ENCODE measurements around the gene HS6ST1.
"Not testable (repeated sequence)": the region's sequence is repeated elsewhere in the genome, so short reads cannot be mapped to it uniquely, and the experiment has no call there.

The HS6ST1 gene

DNA sequence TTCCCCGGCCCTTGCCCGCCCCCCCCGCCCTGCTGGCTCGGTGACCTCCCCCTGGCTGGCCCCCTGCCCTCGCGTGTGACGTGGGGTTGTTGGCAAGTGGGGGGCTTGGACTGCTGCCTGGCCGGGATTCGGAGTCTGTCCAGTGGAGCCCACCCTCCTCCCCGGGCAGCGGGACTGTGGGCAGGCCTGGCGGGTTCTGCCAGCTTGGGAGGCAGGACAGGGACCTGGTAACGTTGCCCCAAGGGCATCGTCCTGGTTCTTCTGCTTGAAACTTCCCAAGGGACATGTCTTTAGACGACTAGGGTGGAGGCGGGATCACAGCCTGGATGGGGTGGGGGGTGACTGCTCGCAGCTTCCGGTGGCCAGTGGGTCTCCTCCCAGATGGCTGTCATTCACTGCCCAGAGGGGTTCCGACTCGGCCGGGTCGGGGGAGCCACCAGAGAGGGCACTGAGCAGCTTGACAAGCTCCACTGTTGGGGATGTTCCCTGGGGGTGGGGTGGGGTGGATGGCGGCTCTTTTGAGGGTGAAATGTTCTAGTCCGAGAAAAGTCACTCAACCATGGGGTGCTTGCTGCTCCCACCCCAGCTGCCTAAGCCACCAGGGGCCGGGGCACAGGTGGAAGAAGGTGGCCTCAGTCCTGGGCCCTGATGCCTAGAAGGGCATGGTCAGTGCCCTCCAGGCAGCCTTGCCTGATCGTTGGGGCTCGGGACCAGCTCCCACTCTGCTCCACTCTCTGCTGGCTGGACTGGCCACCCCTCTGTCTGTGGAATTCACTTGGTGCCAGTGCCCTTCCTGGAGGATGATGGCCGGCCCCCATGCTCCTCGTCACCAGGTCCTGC lies 4.3 kb upstream of the HS6ST1 start:
- peak in 3 of 56 donors; percentile 29 to 46 (median 32) for DNase-seq

GRCh38 chr2:128321784-128322714 lies 3.4 kb upstream of the HS6ST1 start:
- peak in 52 of 56 donors; percentile 40 to 90 (median 74) for DNase-seq

DNA sequence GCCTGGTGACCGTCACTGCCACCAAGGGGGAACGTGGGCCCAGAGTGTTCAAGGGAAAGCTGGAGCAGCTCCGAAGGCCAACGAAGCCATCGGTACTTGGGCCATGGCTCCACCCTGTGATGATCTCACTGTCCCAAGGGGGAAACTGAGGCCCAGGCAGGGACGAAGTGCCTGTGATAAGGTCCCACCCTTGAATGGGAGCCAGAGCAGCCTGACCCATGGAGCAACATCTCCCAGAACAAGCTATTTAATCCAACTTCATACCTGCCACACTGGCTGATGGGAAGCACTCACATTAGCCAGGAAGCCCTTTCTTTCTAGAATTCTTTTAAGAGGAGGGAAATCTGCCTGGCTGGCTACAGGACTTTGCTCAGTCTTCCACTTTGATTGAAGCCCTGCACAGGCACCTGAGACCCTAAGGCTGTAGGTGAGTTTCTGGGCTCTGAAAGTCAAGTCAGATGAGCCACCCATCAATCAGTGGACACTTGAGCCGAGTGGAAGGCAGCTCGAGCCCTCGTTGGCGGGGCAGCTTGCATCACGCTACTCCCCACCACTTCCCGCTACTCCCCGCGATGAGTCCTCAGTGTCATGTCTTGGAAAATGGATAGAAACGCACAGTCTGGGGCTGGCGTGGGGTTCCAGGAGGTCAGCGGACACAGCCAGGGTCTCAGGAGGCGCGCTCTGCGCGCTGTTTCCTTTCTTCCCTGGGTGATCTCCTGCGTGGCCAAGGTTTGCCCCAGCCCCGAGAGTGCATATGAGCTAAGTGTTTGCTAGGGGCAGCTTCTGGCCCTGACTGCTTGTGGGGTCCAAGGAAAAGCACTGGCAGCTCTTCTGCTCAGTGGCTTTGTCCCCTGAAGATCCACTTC lies 2.5 kb upstream of the HS6ST1 start:
- DNase-seq = no peak

GRCh38 chr2:128320192-128320905 lies 1.7 kb upstream of the HS6ST1 start:
- DNase-seq = no peak

DNA sequence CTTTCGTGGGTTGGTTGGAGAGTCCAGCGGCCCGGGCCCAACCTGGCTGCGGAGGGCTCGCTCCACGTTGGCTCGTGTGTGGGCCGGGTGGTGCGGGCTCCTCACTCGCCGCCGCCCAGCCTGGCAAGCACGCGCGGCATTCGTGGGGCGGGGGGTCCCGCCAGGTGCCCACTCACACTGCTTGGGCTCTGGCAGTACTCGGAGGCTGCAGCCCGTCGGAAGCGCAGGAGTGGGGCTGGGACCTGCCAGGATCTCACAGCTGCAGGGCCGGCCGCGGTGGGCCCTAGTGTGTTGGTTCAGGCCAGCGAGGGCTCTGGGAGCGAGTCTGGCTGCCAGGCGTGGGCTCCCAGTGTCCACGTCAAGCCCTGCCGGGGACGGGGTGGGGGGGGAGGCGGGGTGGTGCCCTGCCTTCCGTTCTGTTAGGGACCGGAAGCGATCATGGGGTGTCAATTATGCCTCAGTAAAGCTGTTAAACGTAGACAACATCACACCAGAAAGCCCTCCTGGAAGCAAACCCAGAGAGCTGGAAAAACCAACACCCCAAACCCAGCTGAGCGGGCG lies 1.0 kb upstream of the HS6ST1 start:
- no peak for DNase-seq

- not testable (repeated sequence) for DNase-seq
These were observed 423 bp downstream of the HS6ST1 start for GRCh38 chr2:128318245-128318644.

- not testable (repeated sequence) for DNase-seq
These were observed 806 bp downstream of the HS6ST1 start for GRCh38 chr2:128317899-128318225.

DNA sequence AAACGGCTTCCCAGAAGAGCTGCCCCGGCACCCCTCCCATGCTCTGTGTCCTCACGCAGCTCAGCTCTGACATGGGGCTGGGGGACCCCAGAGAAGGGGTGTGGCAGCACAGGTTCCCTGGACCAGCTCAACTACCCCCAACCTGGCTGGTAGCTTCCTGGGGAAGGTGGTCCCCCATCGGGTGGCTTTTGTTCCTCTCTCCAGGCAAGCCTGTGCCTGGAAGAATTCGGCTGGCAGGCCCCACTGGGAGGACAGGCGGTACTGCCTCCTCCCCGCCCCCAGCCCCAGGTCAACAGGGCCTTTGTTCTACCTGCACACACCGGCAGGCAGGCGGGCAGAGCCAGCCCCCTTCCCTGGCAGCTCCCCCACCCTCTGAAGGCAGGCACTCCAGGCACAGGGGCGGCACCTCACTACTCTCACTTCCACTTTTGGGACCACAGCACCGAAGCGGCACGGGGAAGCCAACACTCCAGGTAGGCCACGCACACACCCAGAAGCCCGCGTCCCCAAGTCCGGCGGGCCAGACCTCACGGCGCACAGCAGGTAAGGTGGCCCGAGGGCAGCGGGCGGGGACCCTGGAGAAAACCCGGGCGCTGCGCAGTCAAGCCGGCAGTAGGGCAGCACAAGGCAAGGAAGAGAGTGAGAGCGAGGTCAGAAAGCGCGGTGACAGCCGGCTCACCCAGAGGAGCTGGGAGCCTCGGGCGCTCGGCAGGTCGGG lies 1.3 kb downstream of the HS6ST1 start:
- DNase-seq = no peak

DNA sequence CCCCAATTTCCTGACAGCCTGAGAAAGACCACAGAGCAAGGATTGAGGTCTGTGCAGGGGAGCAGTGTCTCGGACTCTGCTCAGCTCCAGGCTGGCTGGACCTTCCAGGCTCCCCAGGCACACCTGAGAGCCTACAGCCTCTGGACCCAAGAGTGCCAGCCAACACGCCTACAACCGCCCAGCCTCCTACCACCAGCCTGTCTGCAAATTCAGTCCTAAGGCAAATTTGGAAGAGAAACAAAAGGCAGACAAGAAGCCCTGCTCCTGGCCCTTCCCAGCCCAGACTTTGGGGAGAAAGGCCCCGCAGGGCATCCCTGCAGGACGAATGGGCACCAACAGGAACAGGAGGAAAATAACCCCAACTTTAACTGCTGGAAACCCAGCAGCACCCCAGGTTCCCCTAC lies 1.9 kb downstream of the HS6ST1 start:
- DNase-seq = no peak

DNA sequence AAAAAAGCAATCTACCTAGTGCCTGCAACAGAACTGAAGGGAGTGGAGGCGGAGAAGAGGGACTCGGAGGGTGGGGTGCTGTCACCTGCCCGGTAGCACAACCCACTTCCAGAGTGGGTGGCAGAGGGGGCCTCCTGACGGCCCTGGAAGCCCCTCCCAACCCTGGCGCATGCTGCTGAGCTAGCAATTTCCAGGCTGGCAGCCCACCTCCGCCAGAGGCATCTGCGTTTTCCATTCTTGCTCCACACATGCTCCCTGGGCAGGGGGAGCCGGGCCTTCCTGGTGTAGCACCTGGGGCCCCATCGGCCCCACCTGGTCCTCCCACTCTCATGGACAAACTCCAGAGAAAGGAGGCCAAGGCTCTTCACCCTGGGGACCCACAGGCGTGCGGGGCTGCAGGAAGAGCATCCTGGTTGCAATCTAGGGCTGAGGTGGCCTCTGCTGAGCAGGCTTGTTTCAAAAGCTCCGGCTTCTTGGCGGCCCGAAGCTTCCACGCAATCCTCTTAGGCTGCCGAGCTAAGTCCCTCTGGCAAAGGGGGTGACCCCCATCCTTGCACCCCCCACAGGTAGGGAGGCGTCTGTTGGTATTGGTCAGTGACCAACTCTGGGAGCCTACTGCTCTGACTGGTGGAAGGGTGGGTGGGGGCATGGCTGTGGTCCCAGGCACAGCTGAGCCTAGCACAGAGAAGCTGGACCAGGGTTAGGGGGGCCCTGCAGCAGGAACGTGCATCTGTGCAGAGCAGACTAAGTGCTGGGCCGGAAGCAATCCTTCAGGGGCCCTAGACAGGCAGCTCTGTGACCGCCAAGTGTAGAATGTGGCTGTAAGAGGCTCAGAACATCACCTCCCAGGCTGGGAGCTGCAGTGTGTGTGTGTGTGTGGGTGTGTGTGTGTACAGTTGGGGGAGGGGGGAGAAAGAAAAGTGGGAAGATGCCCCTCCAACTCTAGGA lies 2.6 kb downstream of the HS6ST1 start:
- DNase-seq = peak in 3 of 56 donors; percentile 33 to 49 (median 34)

GRCh38 chr2:128315122-128315828 lies 3.4 kb downstream of the HS6ST1 start:
- no peak for DNase-seq

DNA sequence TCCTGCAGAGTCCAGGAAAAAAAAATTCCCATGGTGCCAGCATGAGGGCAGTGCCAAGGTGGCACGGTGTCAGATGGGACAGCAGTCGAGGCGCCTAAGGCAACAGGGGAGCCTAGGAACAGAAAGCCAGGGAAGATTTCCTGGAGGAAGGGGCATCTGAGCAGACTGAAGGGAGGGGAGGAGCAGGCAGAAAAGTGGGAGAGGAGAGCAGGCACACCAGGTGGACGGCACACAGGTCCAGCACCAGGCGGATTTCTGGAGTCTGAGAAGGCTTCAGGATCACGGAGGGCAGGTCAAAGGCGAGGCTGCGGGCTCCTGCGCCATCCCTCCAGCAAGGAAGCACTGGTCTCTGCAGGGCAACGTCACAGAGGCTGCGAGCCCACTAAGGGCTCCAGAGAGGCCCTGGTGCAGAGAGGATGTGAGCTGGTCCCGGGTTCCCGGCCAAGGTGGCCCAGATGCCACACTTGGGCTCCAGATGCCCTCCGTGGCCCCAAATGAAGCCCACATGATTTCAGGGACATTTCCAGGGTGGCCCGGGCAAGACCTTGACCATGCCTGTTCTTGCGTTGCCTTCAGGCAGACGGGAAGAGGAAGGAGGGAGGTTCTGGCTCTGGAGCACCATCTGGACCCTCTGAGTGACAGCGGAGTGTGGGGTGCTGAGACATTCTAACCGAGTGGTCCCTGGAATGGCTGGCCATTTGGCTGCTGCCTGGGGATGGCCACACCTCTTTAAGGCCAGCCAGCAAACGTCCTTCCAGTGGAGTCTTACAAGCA lies 4.1 kb downstream of the HS6ST1 start:
- DNase-seq = no peak

DNA sequence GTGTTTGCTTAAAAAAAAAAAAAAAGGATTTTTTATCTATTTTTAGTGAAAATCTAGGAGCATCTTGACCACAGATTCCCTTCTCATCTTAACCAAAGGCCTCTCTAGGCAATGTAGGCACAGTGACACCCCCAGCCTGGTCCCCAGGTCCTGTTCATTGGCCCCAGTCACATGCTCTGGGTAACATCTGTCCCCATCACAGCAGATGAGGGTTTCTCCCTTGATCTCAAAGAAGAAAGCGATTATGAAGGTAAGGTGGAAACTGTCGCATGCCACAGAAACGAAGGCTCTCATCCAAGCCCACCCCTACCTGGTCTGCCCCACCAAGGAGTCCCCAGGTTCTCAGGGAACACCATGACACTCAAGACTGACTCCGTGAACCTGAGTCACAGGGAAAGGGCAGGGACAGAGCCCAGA lies 4.7 kb downstream of the HS6ST1 start:
- DNase-seq = no peak

DNA sequence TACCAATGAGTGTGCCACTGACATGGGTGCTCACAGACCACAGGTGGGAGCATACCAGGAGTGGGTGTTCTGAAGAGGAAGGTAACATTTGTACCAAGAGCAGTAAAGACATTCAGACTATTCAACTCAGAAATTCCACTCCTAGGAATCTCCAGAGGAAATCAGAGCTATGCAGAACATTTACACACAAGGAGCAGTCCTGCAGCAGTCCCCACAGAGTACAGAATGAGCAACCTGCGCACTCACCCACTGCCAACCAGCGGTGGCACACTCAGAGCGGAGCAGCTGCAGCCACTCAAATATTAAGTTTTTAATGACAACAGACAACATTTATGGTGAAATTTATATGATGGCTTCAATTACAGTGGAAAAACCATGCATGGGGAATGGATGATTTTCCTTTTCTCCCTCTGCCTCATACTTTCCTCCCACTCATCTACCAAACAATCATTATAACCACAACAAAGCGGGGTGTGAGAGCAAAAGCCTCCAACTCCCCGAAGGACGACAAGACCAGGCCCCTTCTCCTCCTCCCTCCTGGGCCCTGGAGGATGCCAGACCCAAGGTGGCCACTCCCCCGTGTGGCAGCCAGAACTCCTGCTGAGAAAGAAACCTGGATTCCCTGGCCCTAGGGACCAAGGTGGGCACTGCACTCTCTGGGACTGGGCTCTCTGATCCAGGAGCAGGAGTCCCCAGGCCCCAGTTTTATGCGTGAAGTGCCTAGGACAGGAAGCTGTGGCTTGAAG lies 5.4 kb downstream of the HS6ST1 start:
- DNase-seq = no peak

- DNase-seq = no peak
These were observed 6.3 kb downstream of the HS6ST1 start for GRCh38 chr2:128312411-128312810.

DNA sequence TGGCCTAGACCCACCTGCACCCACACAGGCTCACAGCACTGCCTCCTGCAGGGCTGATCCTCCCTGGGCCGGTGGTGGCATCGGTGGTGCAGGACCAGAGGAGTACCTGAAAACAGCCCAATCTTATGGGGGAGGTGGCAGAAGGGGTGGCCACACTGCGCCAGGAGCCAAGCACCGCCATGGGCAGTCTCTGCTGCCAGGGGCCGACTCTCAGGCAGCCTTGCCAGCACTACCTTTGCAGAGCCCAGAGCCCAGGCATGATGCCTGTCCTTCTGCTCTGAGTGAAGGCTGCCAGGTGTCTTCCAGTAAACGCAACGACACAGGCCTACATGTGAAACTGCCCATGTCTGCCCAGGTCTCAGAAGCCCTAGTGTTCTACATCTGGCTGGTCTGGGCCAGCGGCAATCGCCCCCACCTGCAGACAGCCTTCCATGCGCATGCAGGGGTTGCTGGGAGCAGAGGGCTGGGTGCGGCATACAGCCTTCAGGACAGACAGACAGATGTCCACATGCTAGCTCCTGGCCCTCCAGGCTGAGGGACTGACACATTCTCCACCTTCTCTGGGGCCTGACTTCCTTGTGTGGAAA lies 6.8 kb downstream of the HS6ST1 start:
- no peak for DNase-seq

Measured in nucleus accumbens (tissue), 56 donors.